ENCODE results near the gene ULBP2.

Gene ULBP2

DNA sequence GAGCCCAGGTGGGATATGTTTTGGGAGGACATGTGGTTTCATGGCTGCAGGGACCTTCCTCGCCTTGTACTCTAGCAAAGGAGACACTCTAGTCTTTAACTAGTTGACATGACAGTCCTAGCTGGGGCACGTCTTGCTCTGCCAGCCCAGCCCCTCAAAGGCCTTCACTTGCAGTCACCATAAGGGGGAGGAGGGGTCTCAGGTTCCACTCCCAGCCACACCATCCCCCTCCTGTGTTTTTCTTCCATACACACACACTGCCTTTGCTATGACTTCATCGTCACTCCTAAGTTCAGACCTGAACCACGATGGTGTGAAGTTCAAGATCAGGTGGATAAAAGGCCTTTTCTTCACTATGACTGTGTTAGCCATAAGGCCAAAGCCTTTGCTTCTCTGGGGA, 35.4 kb downstream of the ULBP2 start:
- no peak overlapping the region for H3K4me3 ChIP-seq (ENCODE audit: control insufficient read depth, low read depth, low read length)
- TF ChIP-seq, protein P1, sequence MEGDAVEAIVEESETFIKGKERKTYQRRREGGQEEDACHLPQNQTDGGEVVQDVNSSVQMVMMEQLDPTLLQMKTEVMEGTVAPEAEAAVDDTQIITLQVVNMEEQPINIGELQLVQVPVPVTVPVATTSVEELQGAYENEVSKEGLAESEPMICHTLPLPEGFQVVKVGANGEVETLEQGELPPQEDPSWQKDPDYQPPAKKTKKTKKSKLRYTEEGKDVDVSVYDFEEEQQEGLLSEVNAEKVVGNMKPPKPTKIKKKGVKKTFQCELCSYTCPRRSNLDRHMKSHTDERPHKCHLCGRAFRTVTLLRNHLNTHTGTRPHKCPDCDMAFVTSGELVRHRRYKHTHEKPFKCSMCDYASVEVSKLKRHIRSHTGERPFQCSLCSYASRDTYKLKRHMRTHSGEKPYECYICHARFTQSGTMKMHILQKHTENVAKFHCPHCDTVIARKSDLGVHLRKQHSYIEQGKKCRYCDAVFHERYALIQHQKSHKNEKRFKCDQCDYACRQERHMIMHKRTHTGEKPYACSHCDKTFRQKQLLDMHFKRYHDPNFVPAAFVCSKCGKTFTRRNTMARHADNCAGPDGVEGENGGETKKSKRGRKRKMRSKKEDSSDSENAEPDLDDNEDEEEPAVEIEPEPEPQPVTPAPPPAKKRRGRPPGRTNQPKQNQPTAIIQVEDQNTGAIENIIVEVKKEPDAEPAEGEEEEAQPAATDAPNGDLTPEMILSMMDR (IDR thresholded peaks at IDR 0.05; ENCODE audit: control insufficient read depth, insufficient read depth, low read depth, low read length, missing control alignments): no peak

DNA sequence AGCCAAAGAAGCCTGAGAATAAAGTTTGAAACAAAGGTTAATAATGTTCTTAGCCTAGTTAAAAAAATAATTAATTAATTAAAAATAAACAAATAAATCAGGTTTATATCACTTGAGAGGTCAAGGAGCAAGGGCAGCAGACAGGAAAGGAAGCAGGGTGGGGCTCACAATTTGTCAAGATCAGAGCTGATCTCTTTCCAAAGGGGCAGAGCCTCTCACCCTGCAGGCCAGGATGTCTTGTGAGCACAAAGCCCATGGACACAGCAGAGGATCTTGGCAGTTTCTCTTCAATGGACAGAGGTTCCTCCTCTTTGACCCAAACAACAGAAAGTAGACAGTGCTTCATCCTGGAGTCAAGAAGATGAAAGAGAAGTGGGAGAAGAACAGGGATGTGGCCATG, 36.8 kb downstream of the ULBP2 start:
- TF ChIP-seq, protein P1 (IDR thresholded peaks at IDR 0.05; ENCODE audit: control insufficient read depth, insufficient read depth, low read depth, low read length, missing control alignments): no peak
- DNase-seq (ENCODE audit: low read depth): no peak
- no peak overlapping the region for H3K4me3 ChIP-seq (ENCODE audit: control insufficient read depth, low read depth, low read length)

More for the DNA sequence above, 35.4 kb downstream of the ULBP2 start:
- no peak for DNase-seq (ENCODE audit: low read depth)

DNA sequence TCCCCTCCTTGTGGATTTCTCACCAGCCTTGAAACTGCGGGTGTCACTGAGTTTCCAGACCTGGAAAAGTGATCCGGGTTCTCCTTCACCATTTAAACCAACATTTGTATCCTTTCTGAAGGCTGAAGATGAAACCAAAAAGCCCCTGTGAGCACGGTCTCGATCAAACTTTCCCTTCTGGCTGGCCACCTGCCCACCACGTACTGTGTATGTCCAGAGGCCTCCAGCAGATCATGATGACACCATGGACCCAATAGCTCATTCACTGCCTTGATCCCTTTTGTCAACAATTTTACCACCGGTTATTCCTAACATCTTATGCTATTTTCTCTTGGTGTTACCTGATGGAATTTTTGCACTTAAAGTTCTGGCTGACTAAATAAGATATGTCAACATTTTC, 37.5 kb downstream of the ULBP2 start:
- DNase-seq (ENCODE audit: low read depth): no peak
- H3K4me3 ChIP-seq (ENCODE audit: control insufficient read depth, low read depth, low read length): no peak overlapping the region
- TF ChIP-seq, protein P1 (IDR thresholded peaks at IDR 0.05; ENCODE audit: control insufficient read depth, insufficient read depth, low read depth, low read length, missing control alignments): no peak

DNA sequence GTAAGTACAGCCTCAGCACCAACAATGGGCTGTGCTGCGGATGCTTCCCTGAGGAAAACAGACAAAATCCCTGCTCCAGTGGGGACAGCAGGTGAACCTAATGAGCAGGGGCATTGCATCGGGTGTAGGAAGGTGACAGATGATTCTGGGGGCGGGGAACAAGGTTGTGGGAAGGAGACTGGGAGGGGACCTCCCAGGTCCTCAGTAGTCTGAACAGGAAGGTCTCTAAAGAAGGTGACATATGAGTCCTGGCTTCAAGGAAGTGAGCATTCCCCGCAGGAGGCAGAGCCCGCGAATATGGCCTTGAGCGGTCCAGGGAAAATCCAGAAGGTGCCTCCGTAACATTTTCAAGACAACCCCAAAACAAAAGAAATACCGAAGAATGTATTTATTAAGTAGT, 41.3 kb downstream of the ULBP2 start:
- no peak overlapping the region for H3K4me3 ChIP-seq (ENCODE audit: control insufficient read depth, low read depth, low read length)
- TF ChIP-seq, protein P1 (IDR thresholded peaks at IDR 0.05; ENCODE audit: control insufficient read depth, insufficient read depth, low read depth, low read length, missing control alignments): no peak
- DNase-seq (ENCODE audit: low read depth): no peak

DNA sequence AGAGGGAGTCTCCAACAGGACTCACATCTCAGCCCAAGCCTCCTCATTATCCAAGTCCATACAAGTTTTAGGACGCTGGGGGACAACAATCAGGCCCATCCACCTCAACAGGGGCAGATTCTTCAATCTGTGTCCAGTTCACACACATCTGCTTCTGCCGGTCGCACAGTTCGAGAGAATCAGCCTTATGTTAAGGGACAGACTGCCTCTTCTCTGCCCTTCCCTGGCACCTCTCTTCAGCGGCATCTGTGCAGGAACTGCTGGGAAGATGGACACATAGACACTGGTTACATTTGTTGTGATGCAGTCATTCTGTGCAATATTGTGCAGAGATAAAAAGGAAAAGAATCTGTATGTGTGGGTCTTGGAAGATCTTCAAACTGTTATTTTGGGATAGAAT, 43.0 kb downstream of the ULBP2 start:
- TF ChIP-seq, protein P1 (IDR thresholded peaks at IDR 0.05; ENCODE audit: control insufficient read depth, insufficient read depth, low read depth, low read length, missing control alignments): no peak
- DNase-seq (ENCODE audit: low read depth): no peak
- no peak overlapping the region for H3K4me3 ChIP-seq (ENCODE audit: control insufficient read depth, low read depth, low read length)

DNA sequence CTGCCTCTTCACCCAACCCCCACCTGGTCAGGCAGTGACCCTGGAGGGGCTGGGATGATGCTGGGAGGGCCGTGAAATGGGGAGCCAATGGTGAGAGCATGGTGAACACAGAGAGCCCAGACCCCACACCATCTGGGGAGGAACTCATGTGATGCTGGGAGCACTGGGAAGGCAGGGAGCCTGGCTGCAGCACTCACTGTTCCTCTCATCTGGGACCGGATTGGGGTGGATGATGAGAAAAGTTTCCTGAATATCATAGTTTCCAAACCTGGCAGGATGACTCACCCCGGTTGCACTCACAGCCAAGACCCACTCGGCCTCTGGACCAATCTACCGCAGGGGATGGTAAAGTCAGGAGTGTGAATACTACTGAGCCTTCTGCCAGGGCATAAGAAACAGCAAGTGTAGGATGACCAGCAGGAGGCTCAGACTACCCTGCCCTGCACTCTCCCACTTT, 43.7 kb downstream of the ULBP2 start:
- DNase-seq (ENCODE audit: low read depth): no peak
- H3K4me3 ChIP-seq (ENCODE audit: control insufficient read depth, low read depth, low read length): no peak overlapping the region
- TF ChIP-seq, protein P1 (IDR thresholded peaks at IDR 0.05; ENCODE audit: control insufficient read depth, insufficient read depth, low read depth, low read length, missing control alignments): no peak

DNA sequence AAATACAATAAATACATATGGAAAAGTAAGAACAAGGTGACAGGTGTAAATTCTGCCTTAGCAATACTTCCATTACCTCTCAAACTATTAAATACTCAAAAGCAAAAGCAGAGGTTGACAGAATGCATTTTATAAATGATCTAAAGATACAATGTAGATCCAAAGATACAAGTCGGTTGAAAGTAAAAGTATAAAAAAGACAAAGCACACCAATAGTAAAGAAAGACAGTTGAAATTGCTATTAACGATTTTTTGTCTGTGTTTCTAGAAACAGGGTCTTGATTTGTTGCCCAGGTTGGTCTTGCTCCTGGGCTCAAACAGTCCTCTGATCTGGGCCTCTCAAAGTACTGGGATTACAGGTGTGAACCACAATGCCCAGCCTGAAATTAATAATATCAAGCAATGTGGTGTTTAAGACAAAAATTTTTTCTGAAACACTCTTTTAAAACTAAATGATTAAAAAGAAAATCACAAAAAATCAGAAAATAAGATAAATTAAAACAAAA, 45.8 kb downstream of the ULBP2 start:
- no peak overlapping the region for H3K4me3 ChIP-seq (ENCODE audit: control insufficient read depth, low read depth, low read length)
- no peak for DNase-seq (ENCODE audit: low read depth)
- TF ChIP-seq, protein P1 (IDR thresholded peaks at IDR 0.05; ENCODE audit: control insufficient read depth, insufficient read depth, low read depth, low read length, missing control alignments): no peak
